Lung (tissue), 12 donors: ENCODE data around the gene C11orf16. TPM values are rescaled to one million over a fixed set of nuclear protein-coding genes. Genes with fewer than 3 reads are reported as not detected.

Source experiments
- ATAC-seq: fragments of 200-7000 bp; cut with Tn5 transposase; one replicate; pipeline ENCODE4 v1.9.1; 2020; ENCODE audit warnings: moderate number of reproducible peaks; ENCODE audit not compliant: insufficient read depth, low FRiP score
- DNase-seq, 3 donors: peaks; one replicate each; pipeline ENCODE4 v3.0.0-alpha.2; 2013 to 2017
- H3K27ac ChIP-seq, 2 donors: one replicate each; pipeline ENCODE4 v1.5.1; 2013; ENCODE audit warnings: mild to moderate bottlenecking in 2 of 2, moderate library complexity in 2 of 2, control low read depth in 1 of 2, inconsistent platforms in 1 of 2, low read depth in 1 of 2, low read length in 1 of 2
- H3K27me3 ChIP-seq, 3 donors: one replicate each; pipeline ENCODE4 v1.5.1; 2013; ENCODE audit warnings: low read length in 2 of 3; ENCODE audit not compliant: control insufficient read depth in 3 of 3, insufficient read depth in 3 of 3
- H3K36me3 ChIP-seq, 4 donors: one replicate each; pipeline ENCODE4 v1.5.1; 2013; ENCODE audit warnings: low read length in 4 of 4, mild to moderate bottlenecking in 1 of 4, moderate library complexity in 1 of 4; ENCODE audit not compliant: control insufficient read depth in 4 of 4, insufficient read depth in 4 of 4
- H3K4me1 ChIP-seq, 5 donors: one replicate each; pipeline ENCODE4 v1.5.1; 2013; ENCODE audit warnings: low read length in 5 of 5, mild to moderate bottlenecking in 2 of 5, moderate library complexity in 1 of 5; ENCODE audit not compliant: control insufficient read depth in 5 of 5, insufficient read depth in 5 of 5
- H3K4me3 ChIP-seq: one replicate; pipeline ENCODE4 v1.5.1; 2013; ENCODE audit warnings: mild to moderate bottlenecking, control low read depth, moderate library complexity
- H3K9ac ChIP-seq, 2 donors: one replicate each; pipeline ENCODE4 v1.5.1; 2013; ENCODE audit warnings: low read length in 2 of 2, control low read depth in 1 of 2; ENCODE audit not compliant: insufficient read depth in 1 of 2
- H3K9me3 ChIP-seq, 4 donors: one replicate each; pipeline ENCODE4 v1.5.1; 2013; ENCODE audit warnings: low read length in 3 of 4, mild to moderate bottlenecking in 1 of 4, moderate library complexity in 1 of 4; ENCODE audit not compliant: control insufficient read depth in 4 of 4, insufficient read depth in 3 of 4
- CTCF ChIP-seq: IDR thresholded peaks from 2 replicates; pipeline ENCODE4 v1.5.1; 2012; ENCODE audit warnings: mild to moderate bottlenecking; ENCODE audit errors: control extremely low read depth, extremely low read depth
- WGBS, 2 donors: extraction: QIAGEN DNeasy Blood & Tissue Kit; methylation state at CpG; one replicate each; pipeline ENCODE4 v1.1.7; 2013; 5-methylcytosine and 5-hydroxymethylcytosine counted together
- polyA plus RNA-seq, 2 donors: library from polyadenylated mRNA; stranded (reverse); fragments of 200-250 nt; gene quantifications; one replicate each; pipeline ENCODE4 v1.2.1, GENCODE V29; 2013
- total RNA-seq, 2 donors: library from RNA; depleted of rRNA in 1 of 2; stranded (reverse); fragments of >200 nt in 1 of 2; gene quantifications; one replicate each; pipeline ENCODE4 v1.2.1, GENCODE V29; 2014 to 2021
- donor health status: control.
- donor health status: control.
- donor health status: Bipolar disorder and iron deficiency.
- donor health status: healthy.
- donor health status: DM: yes; HTN: yes; CAD: no.

The C11orf16 gene
- total and polyA plus RNA-seq, 4 donors, result 1.9 to 14.0 (median 5.8) TPM

- H3K9me3 ChIP-seq, result no peaks in the 10 kb centered on the region
- no peak overlapping the region for H3K4me3 ChIP-seq
- no peak overlapping the region for H3K9ac ChIP-seq
- H3K27ac ChIP-seq, result no peak overlapping the region
- DNase-seq (no peak), ATAC-seq (no peak)
- no peak for TF ChIP-seq CTCF
- 93 to 96% methylated on average over 9 of the region's 9 CpGs for WGBS, 2 donors
- H3K27me3 ChIP-seq, result no peaks in the 10 kb centered on the region
- H3K4me1 ChIP-seq, result no peaks in the 10 kb centered on the region
- peaks cover 0 to 4% (median 0%) of the 10 kb centered on the region in 4 donors for H3K36me3 ChIP-seq
Measured at GRCh38 chr11:8928981-8929615, 3.6 kb downstream of the C11orf16 start.

GRCh38 chr11:8928205-8928604, 4.5 kb downstream of the C11orf16 start:
- H3K4me1 ChIP-seq, result no peaks in the 10 kb centered on the region
- H3K9me3 ChIP-seq, result no peaks in the 10 kb centered on the region
- H3K36me3 ChIP-seq, result peaks cover 0 to 7% (median under 1%) of the 10 kb centered on the region in 4 donors
- 92 to 97% methylated on average over 4 of the region's 4 CpGs for WGBS, 2 donors
- no peak for TF ChIP-seq CTCF
- no peak for DNase-seq
- ATAC-seq, result no peak
- no peak overlapping the region for H3K9ac ChIP-seq
- no peak overlapping the region for H3K27ac ChIP-seq
- no peaks in the 10 kb centered on the region for H3K27me3 ChIP-seq
- H3K4me3 ChIP-seq, result no peak overlapping the region

GRCh38 chr11:8927233-8927632, 5.5 kb downstream of the C11orf16 start:
- Histone ChIP-seq H3K36me3 (peaks cover 3 to 11% (median 4%) of the 10 kb centered on the region in 4 donors), H3K4me1 (no peaks in the 10 kb centered on the region), H3K27me3 (no peaks in the 10 kb centered on the region), H3K4me3 (no peak overlapping the region), H3K9me3 (no peaks in the 10 kb centered on the region), H3K9ac (no peak overlapping the region), H3K27ac (no peak overlapping the region)
- DNase-seq (no peak), ATAC-seq (no peak)
- 83 to 85% methylated on average over 5 of the region's 5 CpGs for WGBS, 2 donors
- TF ChIP-seq CTCF, result no peak

GRCh38 chr11:8926236-8926635, 6.5 kb downstream of the C11orf16 start:
- Histone ChIP-seq H3K4me3 (no peak overlapping the region), H3K36me3 (peaks cover 3 to 14% (median 6%) of the 10 kb centered on the region in 4 donors), H3K9me3 (no peaks in the 10 kb centered on the region), H3K4me1 (no peaks in the 10 kb centered on the region), H3K9ac (no peak overlapping the region), H3K27ac (no peak overlapping the region), H3K27me3 (no peaks in the 10 kb centered on the region)
- DNase-seq (no peak), ATAC-seq (no peak)
- 87 to 93% methylated on average over 5 of the region's 5 CpGs for WGBS, 2 donors
- TF ChIP-seq CTCF, result no peak
